Measurements from ENCODE around the gene SEZ6L2. TPM values are rescaled to one million over a fixed set of nuclear protein-coding genes. Genes with fewer than 3 reads are reported as not detected.

The SEZ6L2 gene
- total and polyA plus RNA-seq, 2 of the 13 experiments (the other 11 are each of a cell fraction or from before 2014, with no cell fraction given) = 14.9 to 16.9 TPM

DNA sequence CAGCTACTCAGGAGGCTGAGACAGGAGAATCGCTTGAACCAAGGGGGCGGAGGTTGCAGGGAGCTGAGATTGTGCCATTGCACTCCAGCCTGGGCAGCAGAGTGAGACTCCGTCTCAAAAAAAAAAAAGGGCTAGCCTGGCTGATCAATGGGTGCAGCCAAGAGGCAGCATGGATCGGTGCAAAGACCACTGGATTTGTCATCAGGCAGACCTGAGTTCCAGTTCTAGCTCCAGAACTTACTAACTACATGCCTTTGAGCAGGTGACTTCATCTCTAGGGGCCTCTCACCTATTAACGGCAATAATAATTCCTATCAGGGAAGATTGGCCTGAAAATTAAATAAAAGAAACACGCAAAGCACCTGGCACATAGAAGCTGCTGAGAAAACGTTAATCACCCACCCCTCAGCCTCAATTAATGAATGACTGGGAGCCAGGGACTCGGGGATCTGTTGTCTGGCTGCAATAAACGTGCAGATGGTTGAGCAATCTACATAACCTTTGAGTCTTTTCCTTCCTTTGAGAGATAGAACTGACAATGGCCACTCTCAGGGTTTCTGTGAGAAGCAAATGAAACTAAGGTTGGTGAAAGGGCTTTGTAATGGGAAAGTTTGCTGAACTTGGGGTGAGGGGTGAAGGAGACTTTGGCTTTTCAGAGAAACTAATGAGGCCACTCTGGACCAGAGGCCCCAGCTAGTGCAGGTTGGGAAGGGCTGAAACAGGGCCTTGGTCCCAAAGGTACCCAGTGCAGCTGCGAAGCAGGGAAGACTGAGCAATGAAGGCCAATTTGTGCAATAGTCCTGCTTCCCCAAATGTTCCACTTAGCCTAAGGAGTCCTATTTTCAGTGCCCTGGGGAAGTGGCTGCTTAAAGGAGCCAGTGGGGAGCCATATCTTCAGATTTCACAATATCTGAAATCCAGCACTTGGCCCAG lies 7.6 kb downstream of the SEZ6L2 start (continued):
- no peak for TF ChIP-seq ZNF33A (CRISPR knock-in tag; IDR thresholded peaks at IDR 0.05; ENCODE audit: borderline replicate concordance)
- no peak for TF ChIP-seq ZFP41 (CRISPR knock-in tag; IDR thresholded peaks at IDR 0.05; ENCODE audit: borderline replicate concordance)
- TF ChIP-seq PITX1 (CRISPR knock-in tag; IDR thresholded peaks at IDR 0.05) = 0 out of 2 replicates have a peak, but pooled peaks have one; percentile 16
- TF ChIP-seq, protein P1, sequence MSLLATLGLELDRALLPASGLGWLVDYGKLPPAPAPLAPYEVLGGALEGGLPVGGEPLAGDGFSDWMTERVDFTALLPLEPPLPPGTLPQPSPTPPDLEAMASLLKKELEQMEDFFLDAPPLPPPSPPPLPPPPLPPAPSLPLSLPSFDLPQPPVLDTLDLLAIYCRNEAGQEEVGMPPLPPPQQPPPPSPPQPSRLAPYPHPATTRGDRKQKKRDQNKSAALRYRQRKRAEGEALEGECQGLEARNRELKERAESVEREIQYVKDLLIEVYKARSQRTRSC (CRISPR knock-in tag; IDR thresholded peaks at IDR 0.05; ENCODE audit: low read depth) = no peak
- TF ChIP-seq SIN3A (IDR thresholded peaks at IDR 0.05; ENCODE audit: borderline replicate concordance, low read depth, low read length) = no peak
- TF ChIP-seq NRL (CRISPR knock-in tag; IDR thresholded peaks at IDR 0.05; ENCODE audit: borderline replicate concordance) = no peak
- TF ChIP-seq ZNF335 (CRISPR knock-in tag; IDR thresholded peaks at IDR 0.05) = no peak
- no peak for TF ChIP-seq CREM (IDR thresholded peaks at IDR 0.05)
- no peak for TF ChIP-seq CREM (CRISPR knock-in tag; IDR thresholded peaks at IDR 0.05)
- TF ChIP-seq HOXD1 (CRISPR knock-in tag; IDR thresholded peaks at IDR 0.05) = no peak
- no peak for TF ChIP-seq MXD4 (CRISPR knock-in tag; IDR thresholded peaks at IDR 0.05)
- no peak for TF ChIP-seq ZNF546 (CRISPR knock-in tag; conservative IDR thresholded peaks at IDR 0.05)
- TF ChIP-seq CEBPZ (IDR thresholded peaks at IDR 0.05; ENCODE audit: low read length) = no peak
- no peak for TF ChIP-seq KLF13 (CRISPR knock-in tag; IDR thresholded peaks at IDR 0.05)
- TF ChIP-seq ZNF12 (CRISPR knock-in tag; IDR thresholded peaks at IDR 0.05) = no peak
- no peak for TF ChIP-seq HHEX (CRISPR knock-in tag; IDR thresholded peaks at IDR 0.05)
- no peak for TF ChIP-seq THAP7 (CRISPR knock-in tag; IDR thresholded peaks at IDR 0.05)
- TF ChIP-seq, protein P2, sequence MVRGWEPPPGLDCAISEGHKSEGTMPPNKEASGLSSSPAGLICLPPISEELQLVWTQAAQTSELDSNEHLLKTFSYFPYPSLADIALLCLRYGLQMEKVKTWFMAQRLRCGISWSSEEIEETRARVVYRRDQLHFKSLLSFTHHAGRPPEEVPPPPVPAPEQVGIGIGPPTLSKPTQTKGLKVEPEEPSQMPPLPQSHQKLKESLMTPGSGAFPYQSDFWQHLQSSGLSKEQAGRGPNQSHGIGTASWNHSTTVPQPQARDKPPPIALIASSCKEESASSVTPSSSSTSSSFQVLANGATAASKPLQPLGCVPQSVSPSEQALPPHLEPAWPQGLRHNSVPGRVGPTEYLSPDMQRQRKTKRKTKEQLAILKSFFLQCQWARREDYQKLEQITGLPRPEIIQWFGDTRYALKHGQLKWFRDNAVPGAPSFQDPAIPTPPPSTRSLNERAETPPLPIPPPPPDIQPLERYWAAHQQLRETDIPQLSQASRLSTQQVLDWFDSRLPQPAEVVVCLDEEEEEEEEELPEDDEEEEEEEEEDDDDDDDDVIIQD (CRISPR knock-in tag; IDR thresholded peaks at IDR 0.05; ENCODE audit: low read depth) = no peak
- no peak for TF ChIP-seq ZNF207 (IDR thresholded peaks at IDR 0.05; ENCODE audit: borderline replicate concordance)
- no peak for TF ChIP-seq CSRNP2 (CRISPR knock-in tag; conservative IDR thresholded peaks at IDR 0.05; ENCODE audit: low read depth)
- no peak; the same call in 1 of the 2 replicates for TF ChIP-seq SMC3 (IDR thresholded peaks at IDR 0.05; ENCODE audit: low read length)
- TF ChIP-seq ATF7-NPFF (CRISPR knock-in tag; IDR thresholded peaks at IDR 0.05; ENCODE audit: low read depth) = no peak

Measured in HepG2 (cell line).